H1 (cell line): Measurements from ENCODE around the gene UVSSA. TPM values are rescaled to one million over a fixed set of nuclear protein-coding genes. Genes with fewer than 3 reads are reported as not detected.

Experiments used
- CTCF ChIA-PET: fragments of 300-600 bp; sonication (Branson Sonifier 250); formaldehyde crosslinking; loops from one replicate; lab custom pipeline; 2021; ENCODE audit not compliant: partially characterized antibody; lab: Charles Lee
- POLR2A ChIA-PET: fragments of 300-600 bp; sonication (Branson Sonifier 250); formaldehyde crosslinking; loops from one replicate; lab custom pipeline; 2021; ENCODE audit warnings: inconsistent platforms; ENCODE audit not compliant: partially characterized antibody; lab: Charles Lee
- DNase-seq, 2 experiments: peaks; one replicate each; pipeline versions ENCODE4 v3.0.0 to v3.0.0-alpha.2; 2010 to 2022; ENCODE audit warnings: low spot score in 2 of 2, low read depth in 1 of 2, mixed read lengths in 1 of 2
- FAIRE-seq: peaks from 2 replicates; lab custom pipeline; 2011; peaks lifted over from hg19 to GRCh38; lab: Jason Lieb, UNC
- H2AFZ ChIP-seq: 2 replicates; pipeline ENCODE4 v1.8.1; 2012; ENCODE audit warnings: low read length, inconsistent platforms
- H2AK5ac ChIP-seq: 2 replicates; pipeline ENCODE4 v1.6.1; 2013; ENCODE audit warnings: low read depth, low read length
- H2BK120ac ChIP-seq: replicated peaks from 2 replicates; pipeline ENCODE3; 2013; ENCODE audit warnings: low read depth, low read length, inconsistent platforms
- H2BK12ac ChIP-seq: 2 replicates; pipeline ENCODE4 v1.6.1; 2013; ENCODE audit warnings: low read depth, low read length
- H2BK15ac ChIP-seq: 2 replicates; pipeline ENCODE4 v1.6.1; 2013; ENCODE audit warnings: low read length
- H2BK20ac ChIP-seq: 2 replicates; pipeline ENCODE4 v1.6.1; 2013; ENCODE audit warnings: low read length
- H2BK5ac ChIP-seq: 2 replicates; pipeline ENCODE4 v1.6.1; 2013; ENCODE audit warnings: low read depth, low read length
- H3K14ac ChIP-seq: 2 replicates; pipeline ENCODE4 v1.6.1; 2013; ENCODE audit warnings: inconsistent platforms; ENCODE audit not compliant: insufficient read length
- H3K18ac ChIP-seq: 2 replicates; pipeline ENCODE4 v1.6.1; 2013; ENCODE audit warnings: low read length; ENCODE audit errors: extremely low read depth
- H3K23ac ChIP-seq: 2 replicates; pipeline ENCODE4 v1.6.1; 2013; ENCODE audit warnings: inconsistent platforms; ENCODE audit not compliant: insufficient read length
- H3K23me2 ChIP-seq: 2 replicates; pipeline ENCODE4 v1.6.1; 2013; ENCODE audit warnings: low read depth, low read length
- H3K27ac ChIP-seq: 2 replicates; pipeline ENCODE4 v1.6.1; 2011; ENCODE audit warnings: low read depth, low read length, inconsistent platforms
- H3K27me3 ChIP-seq, 4 experiments: replicated peaks in 1 of 4; 1 replicate in 1 of 4; 2 replicates in 3 of 4; pipeline versions ENCODE4 v1.6.1 to v1.8.1; 2011 to 2013; ENCODE audit warnings: low read length in 3 of 4, mild to moderate bottlenecking in 3 of 4, inconsistent platforms in 2 of 4, mixed read lengths in 2 of 4, moderate library complexity in 1 of 4; ENCODE audit not compliant: control insufficient read depth in 3 of 4, insufficient read depth in 3 of 4; ENCODE audit errors: extremely low read depth in 1 of 4
- H3K36me3 ChIP-seq, 4 experiments: 2 replicates each; pipeline versions ENCODE4 v1.6.1 to v1.8.1; 2011 to 2013; ENCODE audit warnings: mild to moderate bottlenecking in 4 of 4, low read length in 3 of 4, moderate library complexity in 2 of 4, control low read depth in 1 of 4, inconsistent platforms in 1 of 4; ENCODE audit not compliant: insufficient read depth in 4 of 4, control insufficient read depth in 2 of 4
- H3K4ac ChIP-seq: replicated peaks from 2 replicates; pipeline ENCODE3; 2013; ENCODE audit warnings: low read length, low read depth, mixed read lengths, inconsistent platforms; ENCODE audit not compliant: insufficient read length
- H3K4me1 ChIP-seq, 4 experiments: replicated peaks in 1 of 4; 1 replicate in 1 of 4; 2 replicates in 3 of 4; pipeline versions ENCODE4 v1.6.1 to v1.8.1; 2011 to 2013; ENCODE audit warnings: low read length in 3 of 4, inconsistent platforms in 2 of 4, mixed read lengths in 1 of 4; ENCODE audit not compliant: insufficient read depth in 4 of 4, control insufficient read depth in 3 of 4
- H3K4me2 ChIP-seq, 2 experiments: 2 replicates each; pipeline versions ENCODE4 v1.6.1 to v1.8.1; 2011 to 2013; ENCODE audit warnings: low read depth in 2 of 2, low read length in 2 of 2, control low read depth in 1 of 2, inconsistent platforms in 1 of 2, mild to moderate bottlenecking in 1 of 2; ENCODE audit not compliant: insufficient read depth in 1 of 2
- H3K4me3 ChIP-seq, 4 experiments: fragments of 200-600, 300-600 bp in 1 of 4; sonication (generic), shearing (Covaris generic), sonication (Bioruptor Twin) in 1 of 4; 2 replicates each; pipeline versions ENCODE4 v1.5.1 to v1.8.1; 2011 to 2016; ENCODE audit warnings: low read length in 4 of 4, low read depth in 3 of 4, control low read depth in 2 of 4, inconsistent platforms in 2 of 4, mild to moderate bottlenecking in 2 of 4, mixed read lengths in 1 of 4, moderate library complexity in 1 of 4; ENCODE audit not compliant: insufficient read depth in 2 of 4; ENCODE audit errors: extremely low read depth in 1 of 4
- H3K56ac ChIP-seq: replicated peaks from 2 replicates; pipeline ENCODE3; 2013; ENCODE audit warnings: low read depth, mild to moderate bottlenecking, mixed read lengths, low read length, inconsistent platforms; ENCODE audit not compliant: insufficient read length
- H3K79me1 ChIP-seq: 2 replicates; pipeline ENCODE4 v1.6.1; 2013; ENCODE audit warnings: low read depth, low read length, control low read depth
- H3K79me2 ChIP-seq, 2 experiments: 2 replicates each; pipeline versions ENCODE4 v1.6.1 to v1.8.1; 2012 to 2013; ENCODE audit warnings: low read length in 2 of 2, mild to moderate bottlenecking in 2 of 2, inconsistent platforms in 1 of 2; ENCODE audit not compliant: insufficient read depth in 2 of 2, control insufficient read depth in 1 of 2
- H3K9ac ChIP-seq, 4 experiments: replicated peaks in 1 of 4; 1 replicate in 1 of 4; 2 replicates in 3 of 4; pipeline versions ENCODE4 v1.6.1 to v1.8.1; 2011 to 2013; ENCODE audit warnings: low read depth in 3 of 4, low read length in 3 of 4, control low read depth in 2 of 4, mild to moderate bottlenecking in 2 of 4, moderate library complexity in 2 of 4, inconsistent platforms in 1 of 4; ENCODE audit errors: extremely low read depth in 1 of 4
- H3K9me3 ChIP-seq, 2 experiments: 2 replicates each; pipeline versions ENCODE4 v1.6.1 to v1.8.1; 2012 to 2013; ENCODE audit warnings: mild to moderate bottlenecking in 2 of 2, moderate library complexity in 2 of 2, control low read depth in 1 of 2, inconsistent platforms in 1 of 2, low read depth in 1 of 2, low read length in 1 of 2, mixed read lengths in 1 of 2; ENCODE audit not compliant: insufficient read depth in 2 of 2
- H4K20me1 ChIP-seq, 2 experiments: replicated peaks in 1 of 2; 2 replicates each; pipeline versions ENCODE3 to v1.8.1; 2011 to 2013; ENCODE audit warnings: inconsistent platforms in 2 of 2, low read length in 2 of 2, mild to moderate bottlenecking in 1 of 2; ENCODE audit not compliant: insufficient read depth in 2 of 2, control insufficient read depth in 1 of 2
- H4K5ac ChIP-seq: 2 replicates; pipeline ENCODE4 v1.6.1; 2013; ENCODE audit warnings: low read length, low read depth, mixed read lengths, inconsistent platforms; ENCODE audit not compliant: insufficient read length
- H4K8ac ChIP-seq: 2 replicates; pipeline ENCODE4 v1.8.0; 2013; ENCODE audit warnings: mild to moderate bottlenecking, moderate library complexity, low read length, inconsistent platforms; ENCODE audit not compliant: insufficient read depth; ENCODE audit errors: extremely low read depth
- H4K91ac ChIP-seq: replicated peaks from 2 replicates; pipeline ENCODE3; 2013; ENCODE audit warnings: low read length, mixed read lengths, inconsistent platforms; ENCODE audit not compliant: insufficient read length
- BRCA1 ChIP-seq: IDR thresholded peaks from 2 replicates; pipeline ENCODE4 v1.6.1; 2012; ENCODE audit warnings: low read depth, low read length, improper control_type of control experiment
- CBX8 ChIP-seq: fragments of 300-800, 300-1000 bp; sonication (generic); IDR thresholded peaks from 2 replicates; pipeline ENCODE4 v1.7.1; 2016; ENCODE audit warnings: low read depth, low read length, borderline replicate concordance
- GTF2F1 ChIP-seq: IDR thresholded peaks from 2 replicates; pipeline ENCODE4 v1.6.1; 2012; ENCODE audit warnings: low read depth, low read length, improper control_type of control experiment, borderline replicate concordance
- SIX5 ChIP-seq: IDR thresholded peaks from 2 replicates; pipeline ENCODE4 v1.6.1; 2011; ENCODE audit warnings: mild to moderate bottlenecking, low read depth, low read length
- TCF12 ChIP-seq: IDR thresholded peaks from 2 replicates; pipeline ENCODE4 v1.6.1; 2011; ENCODE audit warnings: low read depth, mild to moderate bottlenecking, low read length
- WGBS, 2 experiments: shearing (Covaris generic) in 1 of 2; methylation state at CpG; one replicate each; pipeline versions ENCODE4 v1.1.6 to v1.1.7; 2013 to 2015; ENCODE audit warnings: low lambda C conversion rate in 2 of 2, mixed read lengths in 2 of 2, inconsistent platforms in 1 of 2, low coverage in 1 of 2, missing lambda C conversion rate in 1 of 2; ENCODE audit not compliant: insufficient replicate concordance in 2 of 2, insufficient coverage in 1 of 2, insufficient read length in 1 of 2; ENCODE audit errors: extremely low coverage in 1 of 2, missing lambda C conversion rate in 1 of 2; 5-methylcytosine and 5-hydroxymethylcytosine counted together
- polyA plus RNA-seq, 7 experiments: library from polyadenylated mRNA; depleted of rRNA in 3 of 7; stranded (reverse) in 5 of 7; unstranded in 2 of 7; fragments of >200 nt in 5 of 7; fragments of 200-250 nt in 2 of 7; gene quantifications; 1 replicate in 5 of 7; 2 replicates in 1 of 7; 4 replicates in 1 of 7; pipeline versions ENCODE4 v1.2.1 to v1.2.3, GENCODE V29; 2011 to 2013; ENCODE audit warnings: missing spikeins in 2 of 7, mixed read lengths in 2 of 7
- total RNA-seq: library from RNA; stranded (reverse); fragmentation: NEBNext Ultra II Directional; extraction: Animal tissue kit (Norgen Biotek cat#: 25700); gene quantifications from 2 replicates; pipeline ENCODE4 v1.2.1, GENCODE V29; 2021

The UVSSA gene
- total and polyA plus RNA-seq, 2 of the 8 experiments (the other 6 are each of a cell fraction or from before 2014, with no cell fraction given), result 14.5 to 19.4 TPM

- Histone ChIP-seq H3K4me2 (no peak overlapping the region), H2BK5ac (0 out of 2 replicates have a peak overlapping the region, but pooled peaks have one; percentile 9)
- POLR2A ChIA-PET, result interaction anchor here (0.8 to 2.0 kb wide), 6 partner anchors 10 to 20 kb away, joined by 3 to 7 read pairs (median 3); no protein-coding TSS in a partner anchor
Measured at GRCh38 chr4:1329408-1330371, 17.3 kb upstream of the UVSSA start.

More at GRCh38 chr4:1329408-1330371, 17.3 kb upstream of the UVSSA start:
- Histone ChIP-seq H3K36me3 (peaks cover 7 to 35% (median 15%) of the 10 kb centered on the region in 4 experiments; a peak in 6 of 8 replicates), H2BK15ac (no peak overlapping the region), H4K5ac (no peak overlapping the region), H3K56ac (no peak overlapping the region), H3K18ac (no peak overlapping the region), H3K79me2 (no peaks in the 10 kb centered on the region; a peak in 1 of 4 replicates), H2BK20ac (no peak overlapping the region), H2BK12ac (no peak overlapping the region), H3K79me1 (peaks cover 9% of the 10 kb centered on the region; the same call in 1 of the 2 replicates), H3K27me3 (no peaks in the 10 kb centered on the region), H4K8ac (peak overlapping the region; percentile 51; the same call in 1 of the 2 replicates), H3K27ac (no peak overlapping the region), H3K9me3 (no peaks in the 10 kb centered on the region), H3K4me1 (no peaks in the 10 kb centered on the region), H3K23ac (no peak overlapping the region), H3K14ac (no peak overlapping the region), H3K4ac (no peak overlapping the region), H3K4me3 (no peak overlapping the region), H2BK120ac (no peak overlapping the region), H3K23me2 (peaks cover 2% of the 10 kb centered on the region; the same call in 1 of the 2 replicates), H3K9ac (no peak overlapping the region), H4K91ac (no peak overlapping the region), H4K20me1 (peaks cover 5 to 25% of the 10 kb centered on the region in 2 experiments), H2AFZ (no peak overlapping the region), H2AK5ac (no peak overlapping the region)
- DNase-seq, result no peak
- TF ChIP-seq GTF2F1 (no peak), CBX8 (no peak), TCF12 (no peak), BRCA1 (no peak), SIX5 (no peak)
- WGBS, 2 experiments, result 92% methylated on average over 34 of the region's 34 CpGs; no CpG with 5 or more reads in 1 of the 2 experiments
- FAIRE-seq, result no peak
- CTCF ChIA-PET, result interaction anchor here (0.7 to 2.5 kb wide), 5 partner anchors 11 to 83 kb away, joined by 3 to 11 read pairs (median 4); no protein-coding TSS in a partner anchor
